Retinal pigment epithelial cell (primary cell): Measurements from ENCODE around the gene STAT5B.
A peak's percentile ranks its signal among the peaks of the same experiment; 100 is the strongest.

ENCODE experiments used
- DNase-seq: peaks from one replicate; pipeline ENCODE4 v3.0.0-alpha.2; 2010; ENCODE audit warnings: low read depth
- H3K4me3 ChIP-seq: 2 replicates; pipeline ENCODE4 v1.5.1; 2011; ENCODE audit warnings: mild to moderate bottlenecking, low read length, control low read depth, moderate library complexity
- TF ChIP-seq, protein P1 (sequence below): conservative IDR thresholded peaks from 2 replicates; pipeline ENCODE4 v1.5.1; 2011; ENCODE audit warnings: low read depth, low read length, control low read depth, inconsistent platforms

STAT5B gene

DNA sequence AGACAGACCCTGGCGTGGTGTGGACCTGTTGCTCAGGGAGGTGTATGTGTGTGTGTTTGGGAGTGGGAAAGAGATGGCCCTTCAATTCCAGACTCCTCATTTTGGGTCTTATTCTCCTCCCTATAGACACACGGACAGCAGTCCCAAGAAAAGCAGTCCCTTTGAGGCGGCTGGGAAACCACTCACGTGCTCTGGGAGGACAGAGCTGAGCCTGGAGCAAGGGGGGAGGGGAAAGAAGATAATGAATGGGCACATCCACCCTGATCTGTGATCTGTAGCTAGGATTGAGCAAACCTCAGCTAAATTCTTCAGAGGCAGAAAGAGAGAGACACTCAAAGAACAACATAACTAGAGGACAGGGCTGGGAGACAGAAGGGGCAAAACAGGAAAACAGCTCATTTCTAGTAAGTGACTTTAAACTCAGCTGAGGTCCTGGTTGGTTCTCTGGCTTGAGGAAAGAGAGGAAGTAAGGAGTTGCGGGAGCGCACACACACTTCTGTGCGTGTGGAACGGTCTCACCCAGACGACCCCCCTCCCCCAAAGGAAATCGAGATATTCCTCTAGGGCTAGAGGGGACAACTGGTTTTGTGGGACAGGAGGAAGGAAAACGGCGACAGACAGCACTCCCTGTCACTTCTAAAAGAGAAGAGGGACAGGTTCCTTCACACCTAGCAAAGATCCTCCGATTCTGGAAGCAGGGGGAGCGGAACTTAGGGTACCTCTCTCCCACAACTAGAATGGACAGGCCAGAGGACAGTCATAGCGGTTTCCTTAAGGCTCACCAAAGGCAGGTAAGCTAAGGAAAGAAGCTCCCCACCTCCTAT is 122.1 kb downstream of the STAT5B start:
- TF ChIP-seq, protein P1, sequence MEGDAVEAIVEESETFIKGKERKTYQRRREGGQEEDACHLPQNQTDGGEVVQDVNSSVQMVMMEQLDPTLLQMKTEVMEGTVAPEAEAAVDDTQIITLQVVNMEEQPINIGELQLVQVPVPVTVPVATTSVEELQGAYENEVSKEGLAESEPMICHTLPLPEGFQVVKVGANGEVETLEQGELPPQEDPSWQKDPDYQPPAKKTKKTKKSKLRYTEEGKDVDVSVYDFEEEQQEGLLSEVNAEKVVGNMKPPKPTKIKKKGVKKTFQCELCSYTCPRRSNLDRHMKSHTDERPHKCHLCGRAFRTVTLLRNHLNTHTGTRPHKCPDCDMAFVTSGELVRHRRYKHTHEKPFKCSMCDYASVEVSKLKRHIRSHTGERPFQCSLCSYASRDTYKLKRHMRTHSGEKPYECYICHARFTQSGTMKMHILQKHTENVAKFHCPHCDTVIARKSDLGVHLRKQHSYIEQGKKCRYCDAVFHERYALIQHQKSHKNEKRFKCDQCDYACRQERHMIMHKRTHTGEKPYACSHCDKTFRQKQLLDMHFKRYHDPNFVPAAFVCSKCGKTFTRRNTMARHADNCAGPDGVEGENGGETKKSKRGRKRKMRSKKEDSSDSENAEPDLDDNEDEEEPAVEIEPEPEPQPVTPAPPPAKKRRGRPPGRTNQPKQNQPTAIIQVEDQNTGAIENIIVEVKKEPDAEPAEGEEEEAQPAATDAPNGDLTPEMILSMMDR: no peak
- peak overlapping the region; percentile 100 for H3K4me3 ChIP-seq
- DNase-seq: no peak
